Stimulated activated CD8-positive, alpha-beta memory T cell treated with anti-CD3 and anti-CD28 coated beads, Interleukin-12 subunit alpha, Interleukin-12 subunit beta, amount 100 ng/mL, for 24 hours (primary cell): Measurements from ENCODE around the gene AGBL1.
A peak's percentile ranks its signal among the peaks of the same experiment; 100 is the strongest.

Source experiments
- DNase-seq: peaks from one replicate; pipeline ENCODE4 v3.0.0-alpha.2; 2020; ENCODE audit errors: extremely low read depth

The AGBL1 gene

DNA sequence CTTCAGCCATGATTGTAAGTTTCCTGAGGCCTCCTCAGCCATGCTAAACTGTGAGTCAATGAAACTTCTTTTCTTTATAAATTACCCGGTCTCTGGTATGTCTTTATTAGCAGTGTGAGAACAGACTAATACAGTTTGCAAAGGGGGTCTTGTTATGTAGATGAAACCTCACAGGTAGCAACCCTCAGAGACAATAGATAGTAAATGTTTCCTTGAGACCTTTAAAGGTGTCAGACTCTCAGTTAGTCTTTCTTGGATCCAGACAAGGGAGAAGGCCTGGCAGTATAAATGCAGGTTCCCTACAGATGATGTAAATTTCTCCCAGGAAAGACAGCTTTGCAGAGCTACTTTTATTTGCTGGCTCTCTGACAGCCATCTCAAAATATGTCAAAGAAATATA lies 510.8 kb downstream of the AGBL1 start:
- no peak for DNase-seq

- DNase-seq: no peak
Measured at GRCh38 chr15:86591158-86591557, 511.5 kb downstream of the AGBL1 start.

DNA sequence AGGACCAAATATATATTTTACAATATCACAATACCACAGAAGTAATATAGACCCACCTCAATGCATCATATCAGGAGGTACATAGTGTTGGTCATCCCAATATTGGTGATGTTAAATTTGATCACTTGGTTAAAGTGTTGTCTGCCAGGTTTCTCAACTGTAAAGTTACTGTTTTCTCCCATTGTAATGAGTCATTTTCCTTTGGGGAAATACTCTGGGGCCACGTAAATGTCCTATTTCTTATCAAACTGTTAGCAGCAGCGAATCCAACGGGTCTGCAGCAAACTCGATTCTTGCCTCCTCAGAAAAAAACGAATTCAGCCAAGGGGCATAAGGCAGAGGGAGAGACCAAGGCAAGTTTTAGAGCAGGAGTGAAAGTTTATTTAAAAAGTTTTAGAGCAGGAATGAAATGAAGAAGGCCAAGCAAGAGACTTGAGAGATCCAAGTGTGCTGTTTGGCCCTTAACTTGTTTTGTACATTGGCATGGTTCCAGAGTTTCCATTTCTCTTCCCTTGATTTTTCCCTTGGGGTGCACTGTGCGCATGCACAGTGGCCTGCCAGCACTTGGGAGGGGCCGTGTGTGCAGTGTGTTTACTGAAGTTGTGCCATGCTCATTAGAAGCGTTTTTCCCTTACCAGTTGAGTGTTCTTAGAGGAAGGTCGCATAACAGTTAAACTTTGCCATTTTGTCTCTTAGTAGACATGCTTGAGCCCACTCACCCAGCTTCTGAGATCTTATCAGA lies 512.5 kb downstream of the AGBL1 start:
- DNase-seq: no peak

- DNase-seq: no peak
Measured at GRCh38 chr15:86595741-86596140, 516.1 kb downstream of the AGBL1 start.

DNA sequence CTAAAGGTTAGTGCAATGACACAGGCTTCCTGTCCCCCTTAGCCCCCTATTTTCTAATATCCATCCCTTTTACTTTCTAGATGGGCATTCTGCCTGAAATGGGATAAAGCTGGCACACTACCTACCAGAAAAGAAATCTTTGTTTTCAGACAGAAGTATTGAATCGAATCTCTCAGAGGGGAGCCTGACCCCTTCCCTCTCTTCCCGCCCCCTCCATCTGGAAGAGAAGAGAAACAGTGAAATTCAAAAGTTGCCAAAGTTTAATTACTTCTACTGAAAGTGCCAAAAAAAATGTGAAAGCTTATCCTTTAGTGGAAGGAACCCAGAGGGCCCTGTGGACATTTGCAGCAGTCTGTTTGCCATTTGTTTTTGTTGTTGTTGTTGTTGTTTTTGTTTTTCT lies 523.8 kb downstream of the AGBL1 start:
- DNase-seq: no peak

DNA sequence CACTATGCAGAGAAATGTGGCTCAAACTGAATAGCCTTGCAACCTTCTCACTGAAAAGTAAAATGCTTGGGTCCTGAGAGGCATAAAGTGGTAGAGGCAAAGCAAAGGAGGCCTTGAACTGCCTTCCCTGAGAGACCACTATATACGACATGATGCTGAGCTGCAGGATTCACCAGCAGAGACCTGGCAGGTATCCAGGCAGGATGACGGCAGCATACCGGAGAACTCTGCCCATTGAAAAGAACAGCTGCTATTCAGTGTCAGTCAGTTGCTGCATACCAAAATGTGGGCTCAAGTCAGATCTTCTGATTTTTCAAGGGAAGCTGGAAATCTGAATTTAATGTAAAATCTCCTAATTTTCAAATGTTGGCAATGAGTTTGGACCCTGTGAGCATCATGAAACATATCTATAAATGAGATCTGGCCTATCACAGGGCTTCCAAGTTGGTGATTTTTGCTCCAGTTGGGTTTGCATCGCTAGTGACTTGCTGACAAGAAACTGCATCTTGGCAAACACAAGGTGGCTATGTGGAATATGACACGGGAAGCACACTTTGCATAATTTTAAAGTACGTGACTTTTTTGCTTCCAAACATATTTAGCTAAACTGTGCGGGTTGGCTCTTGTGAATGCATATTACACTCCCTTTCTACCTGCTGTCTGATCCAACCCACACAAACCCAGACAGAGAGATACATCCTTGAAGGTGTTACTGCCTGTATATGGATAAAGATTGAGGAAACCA lies 529.0 kb downstream of the AGBL1 start:
- no peak for DNase-seq

DNA sequence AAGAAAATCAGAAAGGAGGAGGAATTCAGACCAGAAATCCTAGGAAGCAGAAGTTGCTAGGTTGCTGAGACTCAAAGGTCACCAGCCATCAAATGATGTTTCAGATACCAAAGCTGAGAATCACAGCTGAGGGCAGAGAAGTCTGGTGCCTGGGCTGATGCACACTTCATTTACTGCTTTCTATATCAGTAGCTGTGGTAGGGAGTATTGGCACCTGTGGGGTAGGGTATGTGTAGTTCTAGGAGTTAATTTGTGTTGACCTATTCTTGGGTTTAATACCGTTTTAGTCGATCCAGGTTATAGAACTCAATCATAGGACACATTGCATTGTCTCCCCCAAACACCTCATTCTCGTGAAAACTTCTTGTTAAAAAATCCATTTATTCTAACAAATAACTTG lies 529.6 kb downstream of the AGBL1 start:
- no peak for DNase-seq

GRCh38 chr15:86610038-86610437 lies 530.4 kb downstream of the AGBL1 start:
- DNase-seq: no peak

DNA sequence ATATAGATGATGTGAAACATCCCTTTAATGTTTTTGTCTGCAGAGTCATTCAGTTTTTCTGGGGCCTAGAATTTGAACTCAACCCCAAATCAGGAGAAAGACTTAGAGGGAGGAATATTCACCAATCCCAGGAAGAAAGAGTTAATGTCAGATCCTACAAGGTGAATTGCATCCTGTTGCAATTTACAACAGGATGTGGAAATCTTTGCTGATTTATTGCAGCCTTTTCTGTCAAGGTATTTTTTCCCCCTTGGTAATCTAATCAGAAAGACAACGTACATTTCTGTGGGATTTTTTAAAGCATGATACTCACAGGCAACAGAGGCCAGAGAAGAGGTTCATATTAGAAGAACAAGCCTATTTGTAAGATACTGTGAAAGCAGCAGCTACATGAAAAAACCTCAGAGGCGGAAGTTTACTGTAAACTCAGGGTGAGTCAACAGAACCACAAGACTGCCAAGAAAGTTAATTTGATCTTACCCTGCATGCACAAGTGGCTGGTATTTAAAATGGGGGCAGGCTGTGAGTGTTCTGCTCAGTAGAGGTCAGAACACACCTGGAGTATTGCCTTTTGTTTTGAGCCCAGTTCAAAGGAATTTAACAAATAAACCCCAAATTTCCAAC lies 531.9 kb downstream of the AGBL1 start:
- no peak for DNase-seq

DNA sequence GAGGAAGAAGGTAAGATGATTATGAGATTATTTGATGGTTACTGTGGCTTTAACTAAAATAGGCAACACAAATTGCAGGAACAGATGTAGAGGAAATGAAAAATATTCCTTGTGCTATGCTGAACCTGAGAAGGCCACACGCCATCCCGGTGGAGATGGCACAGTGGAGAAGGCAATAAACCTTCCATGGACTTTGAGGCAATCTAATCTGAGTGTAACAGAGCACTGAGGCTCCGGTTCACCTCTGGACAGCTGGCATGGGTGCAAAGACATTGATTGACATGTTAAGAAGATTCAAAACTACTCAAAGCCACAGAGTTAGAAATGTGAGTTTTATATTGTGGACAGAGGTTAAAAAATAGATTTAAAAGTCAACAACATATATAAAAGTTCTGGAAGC lies 535.7 kb downstream of the AGBL1 start:
- no peak for DNase-seq

DNA sequence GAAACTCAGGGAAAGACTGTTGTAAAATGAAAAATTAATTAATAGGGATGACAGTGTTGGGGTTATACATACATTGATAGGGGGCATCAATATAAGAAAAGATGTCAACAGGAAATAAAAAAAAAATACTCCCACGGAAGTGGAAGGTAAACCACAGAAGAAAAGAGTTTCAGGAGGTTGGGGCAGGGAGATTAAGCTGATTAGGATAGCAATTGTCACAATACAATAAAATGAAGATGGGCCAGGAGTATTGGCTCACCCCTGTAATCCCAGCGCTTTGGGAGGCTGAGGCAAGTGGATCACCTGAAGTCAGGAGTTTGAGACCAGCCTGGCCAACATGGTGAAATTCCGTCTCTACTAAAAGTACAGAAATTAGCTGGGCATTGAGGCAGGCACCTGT lies 536.1 kb downstream of the AGBL1 start:
- DNase-seq: no peak

- DNase-seq: no peak
Measured at GRCh38 chr15:86616771-86617170, 537.1 kb downstream of the AGBL1 start.

DNA sequence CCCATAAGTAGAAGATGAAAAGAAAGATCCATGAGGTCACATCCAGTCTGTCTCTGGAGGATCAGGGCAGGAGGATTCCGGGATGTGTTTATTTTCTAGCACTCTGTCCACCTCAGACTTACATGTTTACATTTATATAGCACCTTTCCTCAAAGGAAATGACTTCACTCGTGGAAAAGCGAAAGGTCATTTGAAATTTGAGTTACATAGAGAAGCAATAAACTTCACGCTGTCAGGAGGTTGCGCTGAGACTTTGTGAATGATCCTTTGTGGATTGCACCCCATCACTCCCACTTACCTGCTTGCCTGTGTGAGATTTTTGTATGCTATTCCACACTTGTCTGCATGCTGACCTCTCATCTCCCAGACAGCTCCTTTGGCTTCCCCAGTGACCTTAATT lies 540.5 kb downstream of the AGBL1 start:
- DNase-seq: no peak

DNA sequence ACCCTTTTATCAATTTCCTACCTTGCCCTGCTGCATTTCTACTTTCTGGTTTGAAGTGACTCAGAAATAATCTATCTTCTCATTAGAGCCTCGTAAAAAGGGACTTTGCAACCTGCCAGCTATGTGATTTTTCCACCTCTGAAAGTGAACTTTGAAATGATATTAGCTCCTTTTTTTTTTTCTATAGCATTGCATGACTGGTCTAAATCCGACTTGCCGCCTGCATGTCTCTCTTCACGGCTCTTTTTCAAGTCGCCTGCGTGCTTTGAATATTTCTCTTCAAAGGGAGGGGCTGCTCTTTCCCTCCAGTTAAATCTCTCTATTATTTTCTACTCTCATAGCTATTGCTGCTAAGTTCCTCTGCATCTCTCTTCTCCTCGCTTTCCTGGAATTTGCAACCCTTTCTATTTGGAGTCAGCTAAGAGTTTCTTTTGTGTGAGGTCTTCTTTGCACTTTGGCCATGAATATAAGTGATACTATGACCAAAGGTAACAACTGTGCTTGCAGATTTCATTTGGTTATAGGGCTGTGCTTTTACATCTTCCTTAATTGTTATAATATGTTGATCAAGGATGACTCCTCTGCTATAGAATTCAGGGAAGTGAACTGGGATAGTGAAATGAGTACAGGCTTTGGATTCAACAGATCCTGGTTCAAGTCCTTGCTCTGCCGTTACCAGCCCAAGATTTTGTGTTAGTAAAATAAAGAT lies 541.1 kb downstream of the AGBL1 start:
- no peak for DNase-seq

GRCh38 chr15:86623236-86623635 lies 543.6 kb downstream of the AGBL1 start:
- DNase-seq: no peak

DNA sequence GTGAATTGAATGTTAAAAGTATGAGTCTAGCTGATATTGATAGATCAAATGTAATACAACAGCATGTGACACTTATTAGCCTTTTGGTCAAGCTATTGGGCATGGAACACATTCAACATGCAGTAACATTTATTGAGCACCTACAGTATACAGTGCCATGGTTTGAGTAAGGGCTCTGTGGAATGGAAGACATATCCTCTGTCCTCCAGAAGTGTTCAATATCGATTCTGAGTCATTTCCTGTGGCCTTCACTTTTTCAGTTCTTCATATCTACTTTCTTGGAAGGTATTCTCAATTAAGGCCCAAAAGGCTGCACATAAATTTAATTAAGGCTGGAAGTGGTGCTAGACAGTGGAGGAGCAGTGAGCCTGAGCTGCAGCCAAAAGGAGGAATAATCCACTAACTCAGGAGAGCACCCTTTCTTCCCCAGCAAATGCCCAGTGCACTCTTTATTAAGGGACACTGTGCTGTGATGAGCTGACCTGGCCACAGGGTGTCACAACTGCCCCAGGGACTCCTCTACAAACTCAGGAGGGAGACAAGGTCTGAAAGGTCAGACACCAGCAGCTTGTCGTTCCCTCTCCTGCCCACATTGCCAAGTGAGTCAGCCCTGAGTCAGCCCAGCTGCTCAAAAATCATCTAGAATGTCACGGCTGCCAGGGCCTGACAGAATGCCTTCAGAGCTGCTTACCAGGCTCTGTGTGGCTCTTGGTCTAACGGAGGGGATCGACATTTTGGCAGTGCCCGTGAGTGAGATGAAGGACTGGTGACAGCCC lies 544.8 kb downstream of the AGBL1 start:
- peak; percentile 65 for DNase-seq

DNA sequence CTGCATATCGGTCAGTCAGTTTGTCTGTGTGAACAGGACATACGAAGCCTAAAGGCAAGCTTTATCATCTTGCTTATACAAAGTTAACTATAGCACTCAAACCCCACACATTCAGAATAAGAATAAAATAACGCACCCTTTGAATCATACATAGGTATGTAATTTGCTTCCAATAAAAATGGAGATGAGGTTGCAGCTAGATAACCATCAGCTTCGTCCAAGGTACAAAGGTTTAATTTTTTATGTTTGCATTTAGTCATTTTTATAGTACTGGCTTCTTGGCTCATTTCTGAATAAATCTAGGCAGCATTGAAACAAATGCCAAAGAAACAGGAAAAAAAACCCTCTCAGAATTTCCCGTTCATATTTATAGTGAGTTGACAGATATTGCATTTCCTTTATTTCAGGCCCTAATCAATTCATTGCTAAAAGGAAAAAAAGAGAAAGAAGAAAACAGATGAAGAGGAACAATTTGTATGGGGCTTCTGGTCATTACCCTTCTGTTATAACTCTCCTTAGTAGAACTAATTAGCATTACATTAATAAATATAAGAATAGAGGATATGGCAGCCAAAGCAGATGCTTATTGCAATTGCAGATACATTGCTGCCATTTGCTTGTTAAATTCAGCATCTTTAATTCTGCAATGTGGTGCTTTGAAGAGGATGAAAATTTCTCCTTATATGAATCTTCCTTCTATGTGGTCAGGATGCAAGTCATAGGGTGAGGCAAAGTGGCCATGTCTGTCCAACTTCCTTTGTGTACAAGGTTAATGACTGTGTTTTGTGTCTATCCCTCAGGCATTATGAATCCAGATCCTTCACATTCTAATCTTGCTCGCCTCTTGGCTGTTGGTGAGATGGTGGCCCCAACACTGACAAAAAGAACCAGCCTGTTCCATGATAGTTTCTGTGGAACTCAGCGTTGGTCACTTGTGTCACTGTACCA lies 550.0 kb downstream of the AGBL1 start:
- no peak for DNase-seq

GRCh38 chr15:86630946-86631345 lies 551.3 kb downstream of the AGBL1 start:
- DNase-seq: no peak

GRCh38 chr15:86634146-86634545 lies 554.5 kb downstream of the AGBL1 start:
- no peak for DNase-seq

- DNase-seq: no peak
Measured at GRCh38 chr15:86634992-86635638, 555.4 kb downstream of the AGBL1 start.
